Measurements from ENCODE around the gene MAFB.

Gene MAFB

DNA sequence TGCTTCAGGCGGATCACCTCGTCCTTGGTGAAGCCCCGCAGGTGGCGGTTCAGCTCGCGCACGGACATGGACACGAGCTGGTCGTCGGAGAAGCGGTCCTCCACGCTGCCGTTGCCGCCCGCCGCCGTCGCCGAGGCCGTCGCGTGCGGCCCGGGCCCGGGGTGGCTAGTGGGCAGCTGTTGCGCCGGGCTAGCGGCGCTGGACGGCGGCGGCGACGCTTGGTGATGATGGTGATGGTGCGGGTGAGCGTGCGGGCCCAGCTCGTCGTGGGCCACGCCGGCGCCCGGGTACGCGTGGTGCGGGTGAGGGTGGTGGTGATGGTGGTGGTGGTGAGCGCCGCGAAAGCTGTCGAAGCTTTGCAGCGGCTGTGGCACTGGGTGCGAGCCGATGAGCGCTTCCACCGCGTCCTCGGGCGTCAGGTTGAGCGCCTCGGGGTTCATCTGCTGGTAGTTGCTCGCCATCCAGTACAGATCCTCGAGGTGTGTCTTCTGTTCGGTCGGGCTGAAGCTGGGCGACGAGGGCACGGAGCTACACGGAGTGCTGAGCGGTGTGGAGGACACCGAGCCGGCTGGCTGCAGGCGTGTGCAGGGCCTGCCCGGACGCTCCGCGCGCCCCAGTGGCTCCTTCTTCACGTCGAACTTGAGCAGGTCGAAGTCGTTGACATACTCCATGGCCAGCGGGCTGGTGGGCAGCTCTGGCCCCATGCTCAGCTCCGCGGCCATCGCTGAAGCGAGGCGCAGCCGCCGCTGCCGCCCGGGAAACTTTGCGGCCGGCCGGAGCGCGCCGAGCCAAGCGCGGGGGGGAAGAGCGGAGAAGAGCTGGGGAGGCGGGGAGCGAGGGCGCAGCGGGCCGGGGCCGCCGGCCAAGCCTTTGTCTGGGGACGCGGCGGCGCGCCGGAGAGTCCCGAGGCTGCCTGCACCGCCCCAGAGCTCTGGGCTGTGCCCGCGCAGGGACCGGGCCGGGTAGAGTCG lies 622 bp downstream of the MAFB start:
- H3K9me3 ChIP-seq, result no peaks in the 10 kb centered on the region
- H3K4me3 ChIP-seq (ENCODE audit: low read depth in 1 of 2, low read length in 1 of 2), result peak overlapping the region; percentile 54 to 64
- peaks cover 13 to 24% of the 10 kb centered on the region in 2 experiments for H3K4me1 ChIP-seq (ENCODE audit: control insufficient read depth in 1 of 2, insufficient read depth in 1 of 2, low read depth in 1 of 2, low read length in 1 of 2)
- H3K27me3 ChIP-seq, result peaks cover 100% of the 10 kb centered on the region
- H3K36me3 ChIP-seq, result no peaks in the 10 kb centered on the region
- TF ChIP-seq, protein P1, sequence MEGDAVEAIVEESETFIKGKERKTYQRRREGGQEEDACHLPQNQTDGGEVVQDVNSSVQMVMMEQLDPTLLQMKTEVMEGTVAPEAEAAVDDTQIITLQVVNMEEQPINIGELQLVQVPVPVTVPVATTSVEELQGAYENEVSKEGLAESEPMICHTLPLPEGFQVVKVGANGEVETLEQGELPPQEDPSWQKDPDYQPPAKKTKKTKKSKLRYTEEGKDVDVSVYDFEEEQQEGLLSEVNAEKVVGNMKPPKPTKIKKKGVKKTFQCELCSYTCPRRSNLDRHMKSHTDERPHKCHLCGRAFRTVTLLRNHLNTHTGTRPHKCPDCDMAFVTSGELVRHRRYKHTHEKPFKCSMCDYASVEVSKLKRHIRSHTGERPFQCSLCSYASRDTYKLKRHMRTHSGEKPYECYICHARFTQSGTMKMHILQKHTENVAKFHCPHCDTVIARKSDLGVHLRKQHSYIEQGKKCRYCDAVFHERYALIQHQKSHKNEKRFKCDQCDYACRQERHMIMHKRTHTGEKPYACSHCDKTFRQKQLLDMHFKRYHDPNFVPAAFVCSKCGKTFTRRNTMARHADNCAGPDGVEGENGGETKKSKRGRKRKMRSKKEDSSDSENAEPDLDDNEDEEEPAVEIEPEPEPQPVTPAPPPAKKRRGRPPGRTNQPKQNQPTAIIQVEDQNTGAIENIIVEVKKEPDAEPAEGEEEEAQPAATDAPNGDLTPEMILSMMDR (IDR thresholded peaks at IDR 0.05), result no peak
- H3K27ac ChIP-seq, result peak overlapping the region; percentile 56

DNA sequence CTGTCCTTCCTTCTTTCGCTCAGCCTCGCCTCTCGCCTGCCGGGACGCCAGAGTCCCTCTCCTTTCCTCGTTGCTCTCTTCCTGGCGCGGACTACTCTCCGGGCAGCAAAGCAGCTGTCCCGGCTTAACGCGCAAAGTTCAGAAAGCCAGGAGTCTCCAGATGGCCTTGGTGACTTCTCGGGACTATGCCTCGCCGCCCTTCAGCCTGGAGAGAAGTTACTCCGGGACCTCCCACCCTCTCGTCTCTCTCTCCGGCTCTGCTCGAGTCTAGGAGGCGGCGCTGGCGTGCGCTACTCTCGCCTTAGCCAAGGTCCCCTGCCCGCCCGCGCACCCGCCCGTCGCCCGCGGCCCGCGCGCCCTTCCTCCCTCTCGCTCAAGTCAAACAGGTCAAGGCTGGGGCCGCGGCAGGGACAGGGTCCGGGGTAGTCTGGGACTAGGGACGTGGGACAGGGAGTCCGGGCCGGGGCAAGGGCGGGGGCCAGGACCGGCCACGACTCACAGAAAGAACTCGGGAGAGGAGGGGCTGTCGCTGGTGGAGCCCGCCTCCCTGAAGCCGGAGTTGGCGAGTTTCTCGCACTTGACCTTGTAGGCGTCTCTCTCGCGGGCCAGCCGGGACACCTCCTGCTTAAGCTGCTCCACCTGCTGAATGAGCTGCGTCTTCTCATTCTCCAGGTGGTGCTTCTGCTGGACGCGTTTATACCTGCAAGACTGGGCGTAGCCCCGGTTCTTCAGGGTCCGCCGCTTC lies 1.5 kb downstream of the MAFB start:
- Histone ChIP-seq H3K4me1 (ENCODE audit: control insufficient read depth in 1 of 2, insufficient read depth in 1 of 2, low read depth in 1 of 2, low read length in 1 of 2) (peaks cover 13 to 24% of the 10 kb centered on the region in 2 experiments), H3K9me3 (no peaks in the 10 kb centered on the region), H3K4me3 (ENCODE audit: low read depth in 1 of 2, low read length in 1 of 2) (peak overlapping the region; percentile 15 to 54), H3K27ac (no peak overlapping the region), H3K36me3 (no peaks in the 10 kb centered on the region), H3K27me3 (peaks cover 100% of the 10 kb centered on the region)
- TF ChIP-seq, protein P1 (IDR thresholded peaks at IDR 0.05), result no peak

DNA sequence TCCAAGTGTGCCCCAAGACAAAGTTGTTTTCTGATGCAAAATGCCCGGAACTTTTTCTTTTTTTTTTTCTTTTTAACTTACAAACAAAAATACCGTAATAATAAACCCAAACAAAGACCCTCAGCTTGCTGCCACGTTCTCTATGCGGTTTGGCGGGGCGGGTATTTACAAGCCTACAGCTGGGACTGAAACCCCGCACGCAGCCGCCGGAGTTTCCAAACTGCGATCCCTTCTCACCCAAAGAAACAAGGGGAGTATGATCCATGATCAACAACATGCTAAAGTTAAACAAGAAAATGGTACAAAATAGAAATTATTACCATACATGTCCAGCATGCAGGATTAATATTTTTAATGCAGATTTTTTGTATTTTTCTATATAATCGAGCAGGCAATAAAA lies 2.1 kb downstream of the MAFB start:
- TF ChIP-seq, protein P1 (IDR thresholded peaks at IDR 0.05), result no peak
- no peaks in the 10 kb centered on the region for H3K9me3 ChIP-seq
- H3K4me1 ChIP-seq (ENCODE audit: control insufficient read depth in 1 of 2, insufficient read depth in 1 of 2, low read depth in 1 of 2, low read length in 1 of 2), result peaks cover 13 to 24% of the 10 kb centered on the region in 2 experiments
- H3K36me3 ChIP-seq, result no peaks in the 10 kb centered on the region
- H3K4me3 ChIP-seq (ENCODE audit: low read depth in 1 of 2, low read length in 1 of 2), result peak overlapping the region in 1 of 2 experiments; percentile 15
- peaks cover 100% of the 10 kb centered on the region for H3K27me3 ChIP-seq
- H3K27ac ChIP-seq, result no peak overlapping the region

DNA sequence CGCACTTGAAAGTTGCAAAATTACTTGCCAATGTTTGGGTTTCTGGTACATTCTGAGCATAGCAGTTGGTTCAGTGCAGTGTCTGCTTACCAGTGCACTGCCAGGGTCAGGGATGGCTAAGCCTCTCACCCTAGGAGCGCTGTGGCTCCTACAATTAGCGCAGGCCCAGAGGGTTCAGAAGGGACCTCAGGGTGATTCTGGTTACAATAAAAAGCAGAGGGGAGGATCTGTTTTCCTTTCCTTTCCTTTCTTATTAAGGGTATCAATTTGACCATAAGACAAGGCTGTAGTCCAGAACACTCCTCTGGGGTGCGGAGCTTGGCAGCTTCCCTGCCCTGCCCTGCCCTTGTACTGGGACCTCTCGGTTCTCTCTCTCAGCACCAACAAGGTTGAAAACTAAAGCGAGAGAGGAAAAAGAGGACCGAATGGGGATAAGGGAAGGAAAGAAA lies 2.6 kb downstream of the MAFB start:
- Histone ChIP-seq H3K4me1 (ENCODE audit: control insufficient read depth in 1 of 2, insufficient read depth in 1 of 2, low read depth in 1 of 2, low read length in 1 of 2) (peaks cover 13 to 24% of the 10 kb centered on the region in 2 experiments), H3K27me3 (peaks cover 100% of the 10 kb centered on the region), H3K27ac (no peak overlapping the region), H3K36me3 (no peaks in the 10 kb centered on the region), H3K9me3 (no peaks in the 10 kb centered on the region), H3K4me3 (ENCODE audit: low read depth in 1 of 2, low read length in 1 of 2) (peak overlapping the region in 1 of 2 experiments; percentile 10)
- TF ChIP-seq, protein P1 (IDR thresholded peaks at IDR 0.05), result no peak

DNA sequence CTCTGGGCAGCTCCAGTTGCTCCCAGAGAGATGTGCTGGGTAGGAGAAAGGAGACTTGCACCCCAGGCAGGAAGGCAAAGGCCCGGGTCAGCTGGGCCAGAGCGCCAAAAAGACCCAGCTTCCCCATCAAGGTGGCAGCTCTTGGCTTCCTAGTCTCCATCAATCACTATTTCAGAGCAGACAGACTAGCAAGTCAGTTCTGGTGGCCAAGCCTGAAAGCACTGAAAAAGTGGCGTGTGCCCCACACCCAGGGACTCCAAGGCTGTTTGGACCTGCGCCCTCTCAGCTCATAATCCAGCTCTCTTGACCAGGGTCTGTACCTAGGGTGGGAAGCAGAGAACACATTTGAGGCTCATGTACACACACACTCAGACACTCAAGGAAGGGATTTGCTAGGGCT lies 3.7 kb downstream of the MAFB start:
- H3K4me1 ChIP-seq (ENCODE audit: control insufficient read depth in 1 of 2, insufficient read depth in 1 of 2, low read depth in 1 of 2, low read length in 1 of 2), result peaks cover 11 to 21% of the 10 kb centered on the region in 2 experiments
- no peaks in the 10 kb centered on the region for H3K36me3 ChIP-seq
- H3K9me3 ChIP-seq, result no peaks in the 10 kb centered on the region
- no peak overlapping the region for H3K27ac ChIP-seq
- TF ChIP-seq, protein P1 (IDR thresholded peaks at IDR 0.05), result no peak
- peaks cover 100% of the 10 kb centered on the region for H3K27me3 ChIP-seq
- no peak overlapping the region for H3K4me3 ChIP-seq (ENCODE audit: low read depth in 1 of 2, low read length in 1 of 2)

Data from neutrophil (primary cell).